NCI-H146 treated with DMSO at 0.1 percent for 48 hours (cell line): ENCODE data around the gene ZC3H12C.
"Not testable (repeated sequence)": the region's sequence is repeated elsewhere in the genome, so short reads cannot be mapped to it uniquely, and the experiment has no call there.

ENCODE experiments used
- DNase-seq: peaks from one replicate; lab custom pipeline; 2025; ENCODE audit not compliant: unreplicated experiment; lab: John Stamatoyannopoulos, UW

ZC3H12C gene

DNA sequence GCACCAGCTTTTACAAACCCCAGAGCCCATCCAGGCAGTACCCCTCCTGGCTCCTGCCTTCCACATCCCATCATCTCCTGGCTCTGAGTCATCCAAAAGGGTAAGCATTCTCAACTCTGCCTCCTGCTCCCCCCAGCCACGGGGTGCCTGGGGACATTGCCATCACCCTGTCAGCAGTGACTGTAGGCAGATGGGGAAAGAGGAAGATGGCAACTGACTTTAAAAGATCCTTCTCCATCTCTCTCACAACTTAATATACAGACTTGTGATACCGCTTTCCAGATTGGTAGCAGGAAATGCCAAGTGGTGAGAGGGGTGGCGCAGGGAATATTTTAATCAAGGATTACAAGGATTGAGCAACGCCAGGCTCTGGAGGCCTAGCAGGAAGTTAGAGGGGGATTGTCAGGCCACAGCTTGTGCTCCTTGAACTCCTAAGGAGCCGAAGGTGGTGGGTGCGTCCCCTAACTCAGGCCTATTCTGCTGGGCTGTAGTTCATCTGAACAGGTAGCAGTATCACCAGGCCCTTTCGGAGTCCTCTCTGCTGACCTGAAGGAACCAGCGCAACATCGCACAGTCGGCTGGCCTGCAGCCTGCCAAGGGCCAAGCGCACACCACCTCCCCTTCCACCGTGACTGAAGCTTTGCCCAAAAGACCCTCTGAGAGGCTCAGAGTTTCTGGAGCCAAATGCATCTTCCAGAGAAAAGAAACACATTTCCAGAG is 83.3 kb downstream of the ZC3H12C start:
- no peak for DNase-seq

DNA sequence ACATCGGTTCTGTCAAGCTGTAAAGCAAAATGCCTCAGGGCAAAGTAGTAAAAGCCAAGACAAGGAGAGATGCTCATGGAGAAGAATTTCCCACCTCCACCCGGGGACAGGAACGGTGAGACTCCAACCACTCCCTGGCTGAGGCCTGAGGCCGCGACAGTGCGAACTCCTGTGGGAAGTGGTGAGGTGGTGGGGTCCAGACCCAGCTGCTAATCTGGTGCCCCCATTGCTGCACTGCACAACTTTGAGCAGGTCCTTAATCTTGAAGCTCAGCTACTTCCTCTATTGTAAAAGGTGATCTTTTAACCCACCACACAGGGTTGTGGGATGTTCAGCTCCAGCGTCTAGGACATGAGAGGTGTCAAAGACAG is 83.9 kb downstream of the ZC3H12C start:
- no peak for DNase-seq

DNA sequence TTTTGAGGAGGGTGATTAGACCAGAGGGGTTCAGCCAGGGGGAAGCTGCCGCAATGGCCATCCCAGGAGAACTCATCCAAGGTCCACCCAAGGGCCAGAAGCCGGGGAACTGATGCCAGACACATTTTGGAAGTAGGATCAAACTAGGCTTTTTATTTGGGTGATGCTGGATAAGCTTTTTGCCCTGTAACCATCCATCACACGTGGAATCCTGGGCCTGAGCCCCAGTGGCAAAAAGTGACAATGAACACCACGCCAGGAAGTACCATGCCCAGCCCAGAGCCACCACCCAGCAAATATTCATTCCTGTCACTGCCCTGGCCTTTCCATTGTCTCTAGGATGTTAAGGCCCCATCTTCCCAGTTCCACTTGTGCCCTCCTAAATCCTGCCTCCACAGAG is 85.9 kb downstream of the ZC3H12C start:
- no peak for DNase-seq

DNA sequence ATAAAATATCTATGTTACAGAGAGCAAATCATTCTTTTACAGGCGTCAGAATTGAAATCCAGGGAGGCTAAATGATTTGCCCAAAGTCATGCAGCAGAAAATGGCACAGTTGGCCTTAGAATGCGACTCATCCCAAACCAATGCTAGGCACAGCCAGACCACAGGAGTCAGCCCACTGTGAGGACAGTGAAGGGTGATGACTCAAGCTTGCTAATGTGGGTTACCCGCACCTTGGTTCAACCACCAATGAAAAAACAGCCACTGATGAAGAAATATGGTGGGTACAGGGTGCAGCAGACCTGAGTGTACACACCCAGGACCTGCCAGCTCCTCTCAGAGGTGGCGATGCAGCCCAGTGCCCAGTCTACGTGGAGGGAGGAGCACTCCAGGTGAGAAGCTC is 89.7 kb downstream of the ZC3H12C start:
- DNase-seq: no peak

DNA sequence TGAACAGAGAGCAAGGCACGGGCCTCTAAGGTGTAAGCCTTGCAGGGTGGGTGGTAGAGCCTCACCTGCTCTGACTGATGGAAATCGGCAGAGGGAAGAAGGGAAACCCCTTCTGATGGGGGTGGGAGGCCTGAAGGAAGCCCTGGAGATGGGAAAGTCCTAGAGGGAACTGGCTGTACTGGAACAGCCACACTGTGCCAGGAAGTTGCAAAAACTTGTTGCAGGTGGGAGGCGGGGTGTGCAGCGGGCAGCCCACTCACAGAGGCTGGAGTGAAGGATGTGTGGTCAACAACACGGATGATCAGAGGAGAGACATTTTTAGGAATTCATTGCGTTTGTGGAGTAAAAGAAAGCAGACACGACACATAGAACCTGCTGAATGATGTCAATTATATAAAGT is 91.3 kb downstream of the ZC3H12C start:
- DNase-seq: no peak

DNA sequence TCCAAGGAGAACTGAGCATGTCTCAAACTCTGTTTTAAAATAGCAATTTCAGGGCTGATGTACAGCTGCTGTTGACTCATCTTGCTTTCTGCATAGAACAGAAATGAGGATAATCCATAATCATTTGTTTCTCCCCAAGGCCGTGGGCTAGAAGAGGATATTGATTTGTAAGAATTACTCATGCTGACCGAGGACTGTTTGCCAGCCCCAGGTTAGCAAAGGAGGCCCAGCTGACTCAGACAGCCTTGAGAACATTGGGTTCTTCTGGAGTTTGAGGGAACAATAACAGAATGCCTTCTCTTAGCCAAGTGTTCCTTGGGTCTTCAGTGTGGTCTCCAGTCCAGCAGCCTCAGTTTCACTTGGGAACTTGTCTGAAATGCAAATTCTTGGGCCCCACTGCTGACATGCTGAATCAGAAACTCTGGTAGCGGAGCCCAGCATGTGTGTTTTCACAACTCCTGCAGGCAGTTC is 92.0 kb downstream of the ZC3H12C start:
- no peak for DNase-seq

DNA sequence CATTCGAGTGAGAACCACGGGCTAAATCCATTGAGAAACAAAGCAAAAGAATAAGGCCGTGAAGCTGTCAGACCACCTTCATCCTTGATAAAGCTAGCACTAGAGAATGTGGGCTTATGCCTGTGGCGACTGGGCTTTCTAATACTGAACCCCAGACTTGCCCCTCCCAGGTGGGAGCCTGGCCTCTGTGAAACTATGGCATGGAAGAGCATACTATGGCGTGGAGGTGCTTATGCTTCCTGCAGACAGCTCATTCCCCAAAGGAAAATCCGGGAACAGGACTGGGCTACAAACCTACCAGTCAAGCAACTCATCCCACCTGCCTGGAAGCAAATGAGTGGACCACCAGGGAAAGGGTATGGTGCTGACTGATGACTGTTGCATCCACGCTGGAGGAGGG is 92.4 kb downstream of the ZC3H12C start:
- DNase-seq: no peak

DNA sequence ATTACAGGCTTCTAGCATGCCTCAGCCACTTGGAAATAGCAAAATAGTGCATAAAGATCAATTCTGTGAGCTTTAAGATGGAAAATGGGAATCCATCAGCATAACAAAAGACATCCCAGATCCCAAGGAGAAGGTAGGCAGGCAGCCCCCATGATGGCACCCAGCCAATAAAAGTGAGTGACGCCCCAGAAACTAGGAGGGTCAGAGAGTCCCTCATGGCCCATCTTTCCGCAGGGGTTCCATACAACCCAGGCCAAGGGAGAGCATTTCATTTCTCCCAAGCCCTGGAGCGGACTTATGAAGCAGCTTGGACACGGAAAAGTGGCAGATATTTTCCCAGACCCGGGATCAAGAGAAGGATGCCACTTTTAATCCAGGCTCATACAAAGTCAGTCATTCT is 93.3 kb downstream of the ZC3H12C start:
- no peak for DNase-seq

DNA sequence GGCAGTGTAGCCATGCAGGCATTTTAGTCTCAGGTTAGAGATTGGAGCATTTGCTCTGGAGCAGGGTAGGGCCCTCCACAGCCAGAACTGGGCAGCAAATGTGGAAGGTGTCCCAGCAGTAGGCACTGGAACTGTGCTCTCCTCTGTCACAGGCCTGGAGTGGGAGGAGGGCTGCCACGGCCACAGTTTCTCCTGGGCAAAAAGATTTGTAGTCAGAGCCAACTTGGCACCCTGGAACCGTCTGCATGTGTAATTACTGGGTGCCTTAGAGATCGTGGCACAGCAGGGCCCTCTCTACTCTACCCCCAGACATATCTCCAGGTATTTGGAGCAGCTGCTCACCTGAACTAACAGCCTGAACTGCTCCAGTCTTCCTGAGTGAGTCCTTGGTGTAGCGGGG is 93.7 kb downstream of the ZC3H12C start:
- DNase-seq: no peak

DNA sequence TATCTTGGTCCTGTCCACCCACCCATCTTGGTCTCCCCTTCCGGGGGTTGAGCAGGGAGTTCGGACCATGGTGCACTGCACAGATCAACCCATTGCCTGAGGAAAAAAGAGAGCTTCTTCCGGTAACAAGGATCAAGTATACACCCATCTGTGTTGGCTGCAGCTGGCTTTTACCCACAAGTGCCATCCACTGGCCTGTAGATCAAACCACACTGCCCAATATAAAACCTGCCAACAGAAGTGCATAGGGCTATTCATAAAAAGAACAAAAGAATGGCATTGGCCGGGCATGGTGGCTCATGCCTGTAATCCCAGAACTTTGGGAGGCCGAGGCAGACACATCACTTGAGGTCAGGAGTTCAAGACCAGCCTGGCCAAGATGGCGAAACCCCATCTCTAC is 94.5 kb downstream of the ZC3H12C start:
- no peak for DNase-seq

DNA sequence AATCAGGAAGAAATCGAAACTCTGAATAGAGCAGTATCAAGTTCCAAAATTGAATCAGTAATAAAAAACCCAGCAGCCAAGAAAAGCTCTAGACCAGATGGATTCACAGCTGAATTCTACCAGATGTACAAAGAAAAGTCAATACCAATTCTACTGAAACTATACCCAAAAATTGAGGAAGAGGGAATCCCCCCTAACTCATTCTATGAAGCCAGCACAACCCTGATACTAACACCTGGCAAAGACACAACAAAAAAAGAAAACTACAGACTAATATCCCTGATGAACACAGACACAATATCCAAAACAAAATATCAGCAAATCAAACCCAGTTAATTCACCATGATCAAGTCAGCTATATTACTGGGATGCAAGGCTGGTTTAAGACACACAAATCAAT is 97.7 kb downstream of the ZC3H12C start:
- DNase-seq: no peak

DNA sequence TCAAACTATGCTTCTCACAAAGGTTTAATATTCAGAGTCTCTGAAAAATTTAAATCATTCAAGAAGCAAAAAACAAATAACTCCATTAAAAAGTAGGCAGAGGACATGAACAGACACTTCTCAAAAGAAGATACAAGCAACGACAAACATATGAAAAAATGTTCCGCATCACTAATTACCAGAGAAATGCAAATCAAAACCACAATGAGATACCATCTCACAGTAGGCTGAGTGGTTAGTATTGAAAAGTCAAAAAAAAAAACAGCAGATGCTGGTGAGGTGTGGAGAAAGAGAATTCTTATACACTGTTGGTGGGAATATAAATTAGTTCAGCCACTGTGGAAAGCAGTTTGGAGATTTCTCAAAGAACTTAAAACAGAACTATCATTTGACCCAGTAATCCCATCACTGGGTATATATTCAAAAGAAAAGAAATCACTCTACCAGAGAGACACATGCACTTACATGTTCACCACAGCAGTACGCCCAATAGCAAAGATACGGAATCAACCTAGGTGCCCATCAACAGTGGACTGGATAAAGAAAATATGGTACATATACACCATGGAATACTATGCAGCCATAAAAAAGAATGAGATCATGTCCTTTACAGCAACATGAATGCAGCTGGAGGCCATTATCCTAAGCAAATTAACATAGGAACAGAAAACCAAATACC is 99.6 kb downstream of the ZC3H12C start:
- DNase-seq: not testable (repeated sequence)

DNA sequence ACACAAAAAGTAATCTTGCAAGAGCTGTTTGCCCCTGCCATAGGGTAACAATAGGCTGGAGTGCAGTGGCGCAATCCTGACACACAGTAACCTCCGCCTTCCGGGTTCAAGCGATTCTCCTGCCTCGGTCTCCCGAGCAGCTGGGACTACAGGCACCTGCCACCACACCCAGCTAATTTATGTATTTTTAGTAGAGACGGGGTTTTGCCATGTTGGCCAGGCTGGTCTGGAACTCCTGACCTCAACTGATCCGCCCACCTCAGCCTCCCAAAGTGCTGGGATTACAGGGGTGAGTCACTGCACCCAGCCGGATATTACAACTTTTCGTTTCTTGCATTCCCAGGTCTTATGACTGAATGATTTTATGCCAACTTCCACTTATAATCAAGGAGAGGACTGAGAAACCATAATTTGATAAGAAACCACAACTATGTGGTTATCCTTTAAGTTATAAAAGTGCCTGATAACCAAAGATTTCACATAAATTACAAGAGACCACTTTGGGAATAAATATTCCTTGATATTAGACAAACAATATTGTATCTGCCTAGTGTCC is 101.1 kb downstream of the ZC3H12C start:
- DNase-seq: not testable (repeated sequence)

DNA sequence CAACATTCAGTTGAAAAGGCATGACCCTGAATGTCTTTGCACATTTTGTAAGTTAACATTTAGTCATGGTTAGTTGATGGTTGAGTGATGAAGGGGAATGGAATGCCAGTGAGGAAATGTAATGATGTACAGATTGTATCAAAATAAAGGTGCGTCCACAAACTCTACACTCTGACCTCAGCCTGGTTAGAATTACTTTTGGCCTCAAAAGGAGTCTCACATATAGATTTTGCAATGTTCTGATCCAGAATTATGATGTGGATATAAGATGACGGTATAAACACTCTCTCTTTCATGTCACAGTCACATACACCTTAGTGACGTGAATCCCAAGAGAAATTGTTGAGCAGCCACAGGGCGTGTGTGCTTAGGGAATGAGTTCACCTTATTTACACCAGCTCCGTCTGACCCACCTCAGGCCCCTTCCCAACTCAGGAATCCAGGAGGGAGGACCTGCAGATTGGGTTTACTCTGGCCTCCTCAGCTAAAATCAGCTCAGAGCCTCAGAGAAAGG is 103.1 kb downstream of the ZC3H12C start:
- DNase-seq: no peak

DNA sequence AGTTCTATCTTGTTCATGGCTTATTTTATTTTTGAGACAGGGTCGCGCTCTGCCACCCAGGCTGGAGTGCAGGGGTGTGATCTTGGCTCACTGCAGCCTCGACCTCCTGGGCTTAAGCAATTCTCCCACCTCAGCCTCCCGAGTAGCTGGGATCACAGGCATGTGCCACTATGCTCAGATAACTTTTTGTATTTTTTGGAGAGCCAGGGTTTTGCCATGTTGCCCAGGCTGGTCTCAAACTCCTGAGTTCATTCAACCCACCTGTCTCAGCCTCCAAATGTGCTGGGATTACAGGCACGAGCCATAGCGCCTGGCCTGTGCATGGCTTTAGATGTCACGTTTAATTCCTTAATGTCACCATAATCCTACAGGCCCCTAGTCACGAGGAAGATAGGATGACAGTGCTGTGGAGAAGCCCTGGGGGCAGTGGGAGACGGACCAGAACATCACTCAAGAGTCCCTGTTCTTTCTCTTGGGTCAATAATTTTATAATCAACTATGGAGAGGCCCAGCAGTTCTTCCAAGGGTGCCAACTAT is 103.8 kb downstream of the ZC3H12C start:
- no peak for DNase-seq

DNA sequence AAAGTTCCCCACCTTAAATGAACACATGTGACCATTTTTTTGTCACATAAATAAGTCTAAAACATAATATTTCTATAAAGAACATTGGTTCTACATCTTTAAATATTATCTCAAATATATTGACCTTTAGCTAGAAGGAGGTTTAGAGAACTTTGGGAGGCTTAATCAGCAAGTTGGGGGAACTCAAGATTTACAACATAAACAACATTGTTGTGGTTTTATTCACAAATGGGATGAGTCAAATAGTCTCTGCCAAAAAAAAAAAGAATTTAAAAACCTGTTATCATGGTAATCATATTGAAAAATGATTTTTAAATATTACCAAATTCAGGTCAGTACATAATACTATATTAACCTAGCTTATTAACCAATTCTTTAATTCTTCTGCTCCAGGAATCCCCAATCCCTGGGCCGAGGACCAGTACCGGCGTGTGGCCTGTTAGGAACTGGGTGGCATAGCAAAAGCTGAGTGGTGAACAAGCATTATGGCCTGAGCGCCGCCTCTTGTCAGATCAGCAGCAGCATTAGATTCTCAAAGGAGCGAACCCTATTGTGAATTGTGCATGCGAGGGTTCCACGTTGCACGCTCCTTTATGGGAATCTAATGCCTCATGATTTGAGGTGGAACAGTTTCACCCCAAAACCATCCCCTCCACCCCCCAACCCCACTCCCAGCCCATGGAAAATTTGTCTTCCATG is 105.0 kb downstream of the ZC3H12C start:
- DNase-seq: no peak

DNA sequence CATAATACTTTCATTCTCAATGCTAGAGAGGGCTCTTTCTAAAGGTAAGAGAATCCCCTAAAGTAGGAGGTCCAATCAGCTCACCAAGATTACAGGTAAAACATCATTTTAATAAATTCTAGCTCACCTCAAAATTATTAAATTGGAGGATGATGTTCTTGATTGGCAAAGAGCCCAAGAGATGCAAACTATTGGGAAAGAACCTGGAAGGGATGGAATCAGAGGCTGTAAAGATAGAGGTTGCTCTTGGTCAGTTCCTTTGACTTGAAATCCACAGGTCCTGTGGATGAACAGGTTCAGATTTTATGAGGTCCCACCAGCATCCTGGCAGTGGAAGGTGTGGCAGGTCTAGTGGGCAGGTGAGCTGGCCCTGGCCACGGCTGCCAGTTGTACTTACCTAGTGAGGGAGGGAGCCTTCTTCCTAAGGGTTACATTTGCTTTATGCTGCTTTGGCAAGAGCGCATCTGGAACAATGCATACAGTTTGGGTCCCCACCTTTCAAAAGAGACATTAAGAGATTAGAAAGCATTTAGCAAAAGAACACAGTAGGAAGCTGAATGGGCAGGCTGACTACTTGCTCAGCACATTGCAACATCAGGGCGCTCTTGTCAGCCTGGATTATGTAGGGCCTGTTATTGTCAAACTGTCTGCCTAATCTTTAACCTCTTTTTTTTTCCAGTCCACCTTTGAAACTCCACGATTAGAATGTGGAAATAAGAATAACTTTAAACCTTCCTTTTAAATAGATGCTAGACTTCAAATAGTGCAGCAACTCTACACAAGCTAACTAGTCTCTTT is 106.2 kb downstream of the ZC3H12C start:
- no peak for DNase-seq

DNA sequence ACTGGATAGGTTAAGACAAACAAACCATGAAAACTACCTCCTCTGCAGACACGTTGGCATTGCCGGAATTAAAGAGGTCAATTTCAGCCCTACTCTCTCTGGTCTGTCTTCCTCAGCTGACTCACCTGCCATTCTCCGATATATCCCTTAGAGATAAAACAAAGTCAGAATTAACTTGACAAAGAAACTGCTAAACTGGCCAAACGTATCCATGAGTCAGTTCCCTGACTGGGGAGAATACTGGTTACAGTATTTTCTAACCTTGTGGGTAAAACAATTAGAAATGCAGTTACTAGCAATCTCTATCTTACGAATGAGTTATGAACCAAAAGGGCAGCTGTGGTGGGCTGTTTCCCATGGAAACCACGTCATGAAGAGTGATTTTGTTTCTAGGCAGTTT is 107.0 kb downstream of the ZC3H12C start:
- DNase-seq: no peak

DNA sequence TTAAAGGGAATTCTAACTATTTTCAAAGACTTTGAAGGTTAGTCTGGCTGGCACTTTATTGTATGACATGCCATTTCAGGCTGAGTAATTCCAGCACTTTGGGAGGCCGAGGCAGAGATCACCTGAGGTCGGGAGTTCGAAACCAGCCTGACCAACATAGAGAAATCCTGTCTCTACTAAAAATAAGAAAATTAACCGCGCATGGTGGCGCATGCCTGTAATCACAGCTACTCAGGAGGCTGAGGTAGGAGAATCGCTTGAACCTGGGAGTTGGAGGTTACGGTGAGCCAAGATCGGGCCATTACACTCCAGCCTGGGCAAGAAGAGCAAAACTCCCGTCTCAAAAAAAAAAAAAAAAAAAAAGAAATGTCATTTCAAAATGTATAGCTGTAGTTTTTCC is 107.6 kb downstream of the ZC3H12C start:
- DNase-seq: no peak

DNA sequence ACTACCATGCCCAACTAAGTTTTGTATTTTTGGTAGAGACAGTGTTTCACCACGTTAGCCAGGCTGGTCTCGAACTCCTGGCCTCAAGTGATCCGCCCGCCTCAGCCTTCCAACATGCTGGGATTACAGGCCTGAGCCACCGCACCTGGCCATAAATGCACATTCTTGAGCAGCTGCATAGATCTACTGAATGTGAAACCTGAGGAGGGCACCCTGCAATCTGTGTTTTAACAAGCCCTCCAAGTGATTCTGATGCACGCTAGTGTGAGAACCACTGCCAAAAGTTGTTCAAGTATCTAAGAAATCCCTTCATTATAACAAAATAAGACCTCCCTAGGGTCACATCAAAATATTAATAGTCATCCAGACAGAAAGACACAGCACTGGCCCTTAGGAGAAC is 113.9 kb downstream of the ZC3H12C start:
- DNase-seq: no peak
